GM18951 (cell line): ENCODE data around the gene OLFML2A.

Experiments
- POLR2A ChIP-seq: IDR thresholded peaks from 4 replicates; pipeline ENCODE4 v1.6.1; 2011; ENCODE audit warnings: mild to moderate bottlenecking; ENCODE audit not compliant: insufficient read length, insufficient read depth; ENCODE audit errors: extremely low read depth
- in situ Hi-C: fragments of 300-500 bp; cut with MboI; formaldehyde crosslinking; loops from one replicate; pipeline ENCODE4 v1.12.0; 2022; ENCODE audit warnings: low sequenced_read_pairs, mixed read lengths, inconsistent platforms; ENCODE audit not compliant: unreplicated experiment

The OLFML2A gene

DNA sequence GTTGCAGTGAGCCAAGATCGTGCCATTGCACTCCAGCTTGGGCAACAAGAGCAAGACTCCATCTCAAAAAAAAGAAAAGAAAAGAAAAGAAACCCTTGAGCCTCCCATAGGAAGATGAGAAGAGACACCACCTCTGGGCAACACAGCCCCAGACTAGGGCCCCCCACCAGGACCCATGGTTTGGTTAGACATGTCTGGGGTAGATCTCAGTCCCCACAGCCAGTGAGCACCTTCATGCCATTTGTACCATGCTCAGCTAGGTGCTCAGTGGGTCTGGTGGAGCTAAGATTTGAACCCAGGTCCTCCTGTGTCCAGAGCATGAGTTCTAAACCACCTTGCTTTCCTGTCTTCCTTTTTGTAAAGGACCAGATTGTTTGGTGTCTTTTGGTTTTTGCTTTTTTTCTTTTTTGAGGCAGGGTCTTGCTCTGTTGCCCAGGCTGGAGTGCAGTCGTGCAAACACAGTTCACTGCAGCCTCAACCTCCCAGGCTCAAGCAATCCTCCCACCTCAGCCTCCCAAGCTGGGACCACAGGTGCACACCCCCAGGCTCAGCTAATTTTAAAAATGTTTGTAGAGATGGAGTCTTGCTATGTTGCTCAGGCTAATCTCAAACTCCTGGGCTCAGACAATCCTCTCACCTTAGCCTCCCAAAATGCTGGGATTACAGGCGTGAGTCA lies 11.7 kb downstream of the OLFML2A start:
- no peak for TF ChIP-seq POLR2A
- in situ Hi-C loops, result no loop called here

DNA sequence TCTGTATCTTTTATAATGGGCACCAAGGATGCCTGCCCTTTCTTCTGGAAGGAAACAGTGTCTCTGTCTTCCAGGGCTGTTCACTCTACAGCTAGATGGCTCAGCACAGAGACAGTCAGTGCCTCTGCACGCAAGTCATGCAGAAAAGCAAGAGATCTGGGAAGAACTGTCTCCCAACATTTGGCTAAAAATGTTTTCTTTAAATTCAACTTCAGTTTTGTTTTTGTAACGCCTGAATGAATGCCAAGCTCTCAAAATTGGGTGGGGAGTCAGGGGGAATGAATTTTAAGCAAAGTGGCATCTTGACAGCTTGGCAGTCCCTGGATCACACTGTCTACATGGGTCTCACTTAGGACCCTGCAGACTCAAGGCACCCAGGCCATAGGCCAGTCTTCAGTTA lies 12.6 kb downstream of the OLFML2A start:
- in situ Hi-C loops, result no loop called here
- no peak for TF ChIP-seq POLR2A

DNA sequence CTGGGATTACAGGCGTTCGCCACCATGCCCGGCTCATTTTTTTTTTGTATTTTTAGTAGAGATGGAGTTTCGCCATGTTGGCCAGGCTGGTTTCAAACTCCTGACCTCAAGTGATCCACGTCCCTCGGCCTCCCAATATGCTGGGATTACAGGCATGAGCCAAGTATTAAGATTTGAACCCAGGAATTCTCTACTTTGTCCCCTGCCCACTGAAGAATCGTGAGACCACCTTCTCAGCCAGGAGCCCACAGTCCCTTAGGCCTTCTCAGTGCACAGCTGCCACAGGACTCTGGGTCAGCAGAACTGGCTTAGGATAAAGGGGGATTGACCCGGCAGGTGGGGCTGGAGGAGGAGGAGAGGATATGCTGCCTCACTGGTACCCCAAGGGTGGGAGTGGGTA lies 13.4 kb downstream of the OLFML2A start:
- TF ChIP-seq POLR2A, result no peak
- in situ Hi-C loops, result loop anchor here (10.0 kb wide), 1 partner anchor 54 kb away; no protein-coding TSS in a partner anchor

DNA sequence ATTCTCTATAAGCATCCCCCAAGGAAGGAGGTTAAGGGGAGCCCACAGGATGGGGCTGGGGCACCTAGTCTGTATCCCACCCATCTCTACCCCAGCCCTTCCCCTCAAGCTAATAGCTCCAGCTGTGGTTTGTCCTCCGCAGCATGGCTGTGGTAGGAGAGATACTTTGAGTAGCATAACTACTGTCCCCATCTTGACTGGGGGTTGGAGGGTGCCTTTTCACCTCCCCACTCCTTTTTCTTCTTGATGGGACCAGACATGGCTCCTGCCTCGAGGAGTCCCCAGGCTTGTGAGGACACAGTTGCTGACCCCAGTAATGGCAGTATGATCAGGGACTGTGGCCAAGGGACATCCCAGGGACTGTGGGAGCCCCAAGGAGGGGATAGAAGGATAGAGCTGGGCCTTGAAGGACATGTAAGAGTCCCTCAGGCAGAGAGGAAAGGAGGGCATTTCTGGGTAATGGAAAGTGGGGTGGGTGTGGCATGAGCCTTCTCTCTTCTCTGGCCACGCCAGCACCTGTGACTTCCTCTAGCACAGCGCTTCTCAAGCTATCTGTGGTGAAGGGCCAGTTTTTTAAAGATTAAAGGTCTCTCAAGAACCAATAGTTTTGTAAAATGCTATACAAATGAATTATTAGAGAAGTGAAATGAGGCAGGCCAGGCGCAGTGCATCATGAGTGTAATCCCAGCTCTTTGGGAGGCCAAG lies 14.0 kb downstream of the OLFML2A start:
- TF ChIP-seq POLR2A, result no peak
- in situ Hi-C loops, result loop anchor here (10.0 kb wide), 1 partner anchor 54 kb away; no protein-coding TSS in a partner anchor

DNA sequence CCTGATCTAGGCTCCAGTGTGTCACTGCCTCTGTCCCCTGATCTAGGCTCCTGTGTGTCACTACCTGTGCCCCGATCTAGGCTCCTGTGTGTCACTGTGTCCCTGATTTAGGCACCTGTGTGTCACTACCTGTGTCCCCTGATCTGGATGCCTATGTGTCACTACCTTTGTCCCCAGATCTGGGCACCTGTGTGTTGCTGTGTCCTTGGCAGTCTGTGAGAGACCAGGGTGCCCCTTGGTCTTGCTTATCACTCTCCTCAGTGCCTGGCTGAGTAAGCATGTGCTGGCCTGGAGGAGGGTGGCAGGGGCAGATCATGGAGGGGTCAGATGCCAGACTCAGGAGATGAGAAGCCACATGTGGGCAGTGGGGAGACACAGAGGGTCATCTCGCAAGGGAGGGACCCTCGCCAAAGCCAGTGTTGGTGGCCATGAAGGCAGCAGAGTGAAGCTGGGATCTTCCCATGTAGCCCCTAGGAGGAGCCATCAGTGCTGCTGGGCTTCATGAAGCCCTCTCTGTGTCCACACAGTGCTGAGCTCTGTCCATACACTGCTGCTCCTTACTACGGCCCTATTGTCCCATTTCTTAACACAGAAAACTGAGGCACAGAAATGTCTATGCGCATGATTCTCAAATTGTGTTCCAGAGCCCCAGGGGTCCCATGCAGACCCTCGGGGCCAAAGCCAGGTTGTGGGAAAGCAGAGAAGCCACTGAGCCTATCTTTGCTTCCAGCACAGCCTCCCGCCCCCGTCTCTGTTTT lies 15.5 kb downstream of the OLFML2A start:
- TF ChIP-seq POLR2A, result no peak
- in situ Hi-C loops, result loop anchor here (10.0 kb wide), 1 partner anchor 52 kb away; no protein-coding TSS in a partner anchor

DNA sequence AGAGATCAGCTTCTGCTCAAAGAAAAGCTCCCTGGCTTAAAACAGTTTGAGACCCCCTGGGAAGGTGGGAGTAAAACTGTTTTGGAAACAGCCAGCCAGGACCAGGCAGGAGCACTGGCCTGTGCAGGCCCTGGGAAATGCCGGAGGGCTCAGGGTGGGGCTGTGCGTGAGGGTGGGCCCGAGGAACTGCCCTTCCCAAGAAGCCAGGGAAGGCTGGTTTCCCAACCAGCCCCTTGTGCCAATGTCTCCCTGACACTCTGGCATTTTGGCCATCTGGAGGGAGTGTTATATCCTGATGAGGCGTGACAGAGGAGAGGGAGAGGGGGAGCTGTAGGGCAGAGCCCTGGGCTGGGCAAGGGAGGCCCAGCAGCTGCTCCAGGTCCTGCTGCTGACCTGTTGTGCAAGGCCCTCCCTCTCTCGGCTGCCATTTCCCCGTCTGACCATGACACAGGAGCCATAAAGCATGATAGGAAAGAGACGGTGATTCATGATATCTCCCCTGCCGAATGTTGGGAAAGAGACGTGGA lies 16.1 kb downstream of the OLFML2A start:
- in situ Hi-C loops, result loop anchor here (10.0 kb wide), 1 partner anchor 52 kb away; no protein-coding TSS in a partner anchor
- no peak for TF ChIP-seq POLR2A

DNA sequence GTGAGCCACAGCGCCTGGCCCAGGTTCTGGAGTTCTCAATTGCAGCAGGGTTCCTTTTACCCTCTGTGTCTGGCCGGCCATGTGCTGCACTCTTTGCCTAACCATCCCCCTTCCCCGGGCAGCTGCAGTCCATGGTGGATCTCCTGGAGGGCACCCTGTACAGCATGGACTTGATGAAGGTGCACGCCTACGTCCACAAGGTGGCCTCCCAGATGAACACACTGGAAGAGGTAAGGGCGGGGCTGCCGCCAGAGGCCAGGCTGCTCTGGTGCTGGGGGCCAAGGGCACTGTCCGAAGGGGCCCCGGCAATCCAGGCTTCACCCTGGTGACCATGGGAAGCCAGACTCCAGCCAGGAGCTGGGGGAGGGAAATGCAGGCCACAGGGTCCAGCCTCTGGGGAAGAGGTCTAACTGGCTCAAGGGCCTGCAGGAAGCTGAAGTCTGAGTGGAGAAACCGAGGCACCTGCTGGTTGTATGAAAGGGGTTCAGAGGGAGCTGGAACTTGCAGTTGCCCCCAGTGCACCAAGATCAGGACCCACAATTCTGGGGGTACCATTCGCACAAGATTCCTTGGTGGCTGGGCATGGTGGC lies 18.1 kb downstream of the OLFML2A start:
- in situ Hi-C loops, result loop anchor here (10.0 kb wide), 1 partner anchor 50 kb away; no protein-coding TSS in a partner anchor
- no peak for TF ChIP-seq POLR2A

DNA sequence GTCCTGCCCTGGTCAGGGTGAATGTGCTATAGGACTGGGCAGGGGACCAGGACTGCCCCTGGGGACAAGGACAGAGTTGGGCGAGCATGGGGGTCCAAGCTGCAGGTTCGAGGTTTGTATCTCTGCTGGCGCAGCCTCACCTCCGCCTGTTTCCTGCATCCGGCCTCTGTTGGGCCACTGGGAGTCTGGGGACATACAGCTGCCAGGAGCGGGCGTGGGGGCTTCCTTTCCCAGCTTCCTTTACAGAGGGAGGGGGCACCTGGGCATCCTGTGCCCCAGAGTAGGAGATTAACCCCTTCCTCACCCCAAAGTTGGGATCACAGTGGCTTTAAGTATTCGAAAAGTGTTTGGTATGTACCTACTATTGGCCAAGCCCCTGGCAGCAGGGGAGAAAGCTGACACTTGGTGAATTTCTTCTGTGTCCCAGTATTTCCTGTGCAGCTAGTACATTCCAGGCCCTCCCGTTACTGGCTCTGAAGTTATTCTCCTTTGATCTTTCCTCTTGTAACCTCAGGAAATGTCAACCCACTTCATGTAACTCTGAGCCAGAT lies 19.0 kb downstream of the OLFML2A start:
- in situ Hi-C loops, result loop anchor here (10.0 kb wide), 1 partner anchor 49 kb away; no protein-coding TSS in a partner anchor
- no peak for TF ChIP-seq POLR2A

DNA sequence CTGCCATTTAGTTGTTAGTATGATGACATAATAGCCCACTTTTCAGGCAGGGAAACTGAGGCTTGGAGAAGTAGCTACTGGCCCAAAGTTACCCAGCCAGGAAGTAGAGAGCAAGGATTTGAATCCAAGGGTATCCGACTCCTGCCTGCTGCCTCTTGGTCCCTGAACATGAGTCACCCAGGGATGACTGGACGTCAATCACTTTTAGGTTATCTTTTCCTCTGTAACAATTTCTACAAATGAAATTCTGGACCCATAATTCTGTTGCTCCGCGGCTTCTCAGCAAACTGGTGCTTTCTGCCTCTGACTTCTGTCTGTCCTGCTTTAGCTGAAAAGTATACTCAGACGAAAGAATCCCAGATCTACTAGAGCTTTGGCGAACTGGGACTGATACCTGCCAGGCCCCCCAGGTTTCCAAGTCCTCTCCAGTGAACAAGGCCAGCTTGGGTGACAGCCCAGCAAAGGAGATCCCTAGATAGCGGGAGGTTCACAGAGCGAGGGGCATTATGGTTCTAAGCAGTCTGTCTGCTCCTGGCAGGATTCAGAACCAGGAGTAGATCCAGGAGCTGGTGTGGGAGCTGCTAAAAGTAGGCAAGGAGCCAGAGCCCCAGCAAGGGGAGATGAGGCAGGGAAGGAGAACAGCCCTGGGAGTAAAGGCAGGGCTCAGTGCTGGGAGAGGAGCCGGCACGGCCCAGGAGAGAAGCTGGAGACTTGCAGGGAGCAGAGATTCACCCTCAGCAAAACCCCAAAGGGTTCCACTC lies 20.6 kb downstream of the OLFML2A start:
- in situ Hi-C loops, result loop anchor here (10.0 kb wide), 1 partner anchor 47 kb away; no protein-coding TSS in a partner anchor
- TF ChIP-seq POLR2A, result no peak

DNA sequence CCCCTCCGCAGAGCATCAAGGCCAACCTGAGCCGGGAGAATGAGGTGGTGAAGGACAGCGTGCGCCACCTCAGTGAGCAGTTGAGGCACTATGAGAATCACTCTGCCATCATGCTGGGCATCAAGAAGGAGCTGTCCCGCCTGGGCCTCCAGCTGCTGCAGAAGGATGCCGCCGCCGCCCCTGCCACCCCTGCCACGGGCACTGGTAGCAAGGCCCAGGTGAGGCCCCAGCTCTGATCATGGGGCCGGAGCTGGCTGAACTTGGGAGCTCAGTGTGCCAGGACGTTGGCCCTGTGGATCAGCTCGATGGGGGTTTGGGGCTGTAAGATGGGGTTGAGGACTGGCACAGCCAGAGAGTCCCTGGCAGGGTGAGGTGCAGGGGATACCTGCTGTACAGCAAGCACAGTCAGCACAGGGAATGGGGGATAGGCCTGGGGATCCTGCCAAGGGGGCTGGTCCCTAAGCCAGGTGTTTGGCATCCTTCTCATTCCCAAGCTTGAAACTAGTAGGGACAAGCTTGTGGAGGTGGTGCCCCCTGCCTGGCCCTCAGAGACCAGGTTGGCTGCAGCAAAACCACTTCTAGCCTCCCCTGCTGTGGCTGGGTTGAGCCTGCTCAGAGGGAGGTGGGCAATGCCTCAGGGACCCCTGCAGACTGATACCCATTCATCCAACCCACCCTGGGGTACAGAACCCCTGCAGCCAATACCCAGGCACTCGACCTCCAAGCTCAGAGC lies 22.5 kb downstream of the OLFML2A start:
- TF ChIP-seq POLR2A, result no peak
- in situ Hi-C loops, result loop anchor here (10.0 kb wide), 1 partner anchor 45 kb away; no protein-coding TSS in a partner anchor
